Measurements from ENCODE around the gene PI4KA. TPM values are rescaled to one million over a fixed set of nuclear protein-coding genes. Genes with fewer than 3 reads are reported as not detected.

PI4KA gene
- total RNA-seq, 1 experiment from 2014 or later, result 65.8 TPM

DNA sequence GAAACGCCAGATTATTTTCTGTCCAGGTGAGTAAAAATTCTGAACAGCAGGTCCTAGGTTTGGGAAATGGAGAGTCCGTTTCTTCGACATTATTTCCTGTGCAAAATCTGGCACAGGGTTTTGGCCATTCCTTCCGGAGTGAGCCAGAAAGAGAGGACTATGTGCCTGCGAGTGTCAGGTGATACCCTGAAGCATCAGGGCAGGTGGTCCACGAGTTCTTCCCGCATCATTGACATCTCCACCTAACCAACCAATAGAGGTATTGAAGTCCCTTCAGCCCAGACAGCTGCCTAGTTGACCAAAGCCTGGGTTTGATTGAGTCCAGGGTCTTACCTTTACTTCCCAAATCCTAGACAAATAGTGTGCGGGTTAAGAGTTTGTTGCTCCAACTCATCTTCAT is 1.0 kb upstream of the PI4KA start:
- Mint-ChIP-seq H3K27ac (no peak overlapping the region), H3K27me3 (ENCODE audit: low read depth) (no peaks in the 10 kb centered on the region), H3K4me1 (peaks cover 22% of the 10 kb centered on the region in 2 experiments), H3K4me3 (peak overlapping the region; percentile 84 to 91), H3K9me3 (no peaks in the 10 kb centered on the region), H3K36me3 (ENCODE audit: insufficient read depth in 1 of 3, low read depth in 3 of 3) (no peaks in the 10 kb centered on the region; a peak in 1 of 7 replicates)
- peaks cover 8% of the 10 kb centered on the region for H3K4me1 ChIP-seq (ENCODE audit: insufficient read depth, low read length)
- TF ChIP-seq, protein P1, sequence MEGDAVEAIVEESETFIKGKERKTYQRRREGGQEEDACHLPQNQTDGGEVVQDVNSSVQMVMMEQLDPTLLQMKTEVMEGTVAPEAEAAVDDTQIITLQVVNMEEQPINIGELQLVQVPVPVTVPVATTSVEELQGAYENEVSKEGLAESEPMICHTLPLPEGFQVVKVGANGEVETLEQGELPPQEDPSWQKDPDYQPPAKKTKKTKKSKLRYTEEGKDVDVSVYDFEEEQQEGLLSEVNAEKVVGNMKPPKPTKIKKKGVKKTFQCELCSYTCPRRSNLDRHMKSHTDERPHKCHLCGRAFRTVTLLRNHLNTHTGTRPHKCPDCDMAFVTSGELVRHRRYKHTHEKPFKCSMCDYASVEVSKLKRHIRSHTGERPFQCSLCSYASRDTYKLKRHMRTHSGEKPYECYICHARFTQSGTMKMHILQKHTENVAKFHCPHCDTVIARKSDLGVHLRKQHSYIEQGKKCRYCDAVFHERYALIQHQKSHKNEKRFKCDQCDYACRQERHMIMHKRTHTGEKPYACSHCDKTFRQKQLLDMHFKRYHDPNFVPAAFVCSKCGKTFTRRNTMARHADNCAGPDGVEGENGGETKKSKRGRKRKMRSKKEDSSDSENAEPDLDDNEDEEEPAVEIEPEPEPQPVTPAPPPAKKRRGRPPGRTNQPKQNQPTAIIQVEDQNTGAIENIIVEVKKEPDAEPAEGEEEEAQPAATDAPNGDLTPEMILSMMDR (conservative IDR thresholded peaks at IDR 0.05), result no peak
- no peak overlapping the region for H4K91ac ChIP-seq (ENCODE audit: insufficient read length, low read depth, low read length)
- H3K9ac ChIP-seq (ENCODE audit: extremely low read depth, insufficient read length, low read length), result peak overlapping the region; percentile 42
- H4K8ac ChIP-seq (replicated peaks; ENCODE audit: insufficient read length, low read depth, low read length), result no peak overlapping the region
- H4K5ac ChIP-seq (ENCODE audit: insufficient read length, low read depth, low read length), result no peak overlapping the region
- no peak overlapping the region for H2AK5ac ChIP-seq (ENCODE audit: insufficient read length, low read length)
- H3K27me3 ChIP-seq (ENCODE audit: insufficient read depth, low read length), result no peaks in the 10 kb centered on the region
- H2BK20ac ChIP-seq (ENCODE audit: low read depth, low read length, poor library complexity, severe bottlenecking), result no peak overlapping the region
- no peaks in the 10 kb centered on the region for H3K9me3 ChIP-seq (ENCODE audit: control insufficient read depth, low read depth, low read length)
- H3K18ac ChIP-seq (ENCODE audit: insufficient read length, low read depth, low read length), result no peak overlapping the region
- no peak overlapping the region for H3K4ac ChIP-seq (ENCODE audit: low read depth, low read length)
- H3K27ac ChIP-seq (ENCODE audit: insufficient read length, low read depth, low read length), result no peak overlapping the region
- no peak overlapping the region for H2BK5ac ChIP-seq (ENCODE audit: insufficient read length, low read length)
- H3K56ac ChIP-seq (ENCODE audit: insufficient read length, low read depth, low read length), result no peak overlapping the region
- no peak overlapping the region for H3T11ph ChIP-seq (ENCODE audit: low read length)
- H3K79me2 ChIP-seq (ENCODE audit: insufficient read depth, low read length), result peaks cover 5% of the 10 kb centered on the region; the same call in 1 of the 2 replicates
- WGBS (ENCODE audit: extremely low coverage, insufficient read length, low lambda C conversion rate), result no CpG with 5 or more reads among the region's 8 CpGs
- no peak overlapping the region for H2AFZ ChIP-seq (ENCODE audit: low read length)
- DNase-seq, result no peak
- peaks cover 5% of the 10 kb centered on the region for H3K79me1 ChIP-seq (ENCODE audit: insufficient read depth, low read depth, low read length, poor library complexity, severe bottlenecking)
- peak overlapping the region; percentile 48 for H3K4me2 ChIP-seq (ENCODE audit: insufficient read depth, insufficient read length, low read length)
- H3K14ac ChIP-seq (ENCODE audit: insufficient read depth, low read length), result no peak overlapping the region
- no peak overlapping the region for H2BK12ac ChIP-seq (ENCODE audit: insufficient read length, low read depth, low read length)
- H3K23me2 ChIP-seq (ENCODE audit: insufficient read length, low read depth, low read length, poor library complexity, severe bottlenecking), result peaks cover 11% of the 10 kb centered on the region
- no peak overlapping the region for H2BK15ac ChIP-seq (ENCODE audit: low read depth, low read length)
- no peak overlapping the region for H2BK120ac ChIP-seq (ENCODE audit: low read depth, low read length, poor library complexity, severe bottlenecking)
- H4K20me1 ChIP-seq (ENCODE audit: control insufficient read depth, insufficient read depth, insufficient read length), result peaks cover 2% of the 10 kb centered on the region
- no peak overlapping the region for H3K23ac ChIP-seq (ENCODE audit: insufficient read length, low read depth, low read length)
